ENCODE data around the gene TRIM14.
"Not testable (repeated sequence)": the region's sequence is repeated elsewhere in the genome, so short reads cannot be mapped to it uniquely, and the experiment has no call there.

The TRIM14 gene

DNA sequence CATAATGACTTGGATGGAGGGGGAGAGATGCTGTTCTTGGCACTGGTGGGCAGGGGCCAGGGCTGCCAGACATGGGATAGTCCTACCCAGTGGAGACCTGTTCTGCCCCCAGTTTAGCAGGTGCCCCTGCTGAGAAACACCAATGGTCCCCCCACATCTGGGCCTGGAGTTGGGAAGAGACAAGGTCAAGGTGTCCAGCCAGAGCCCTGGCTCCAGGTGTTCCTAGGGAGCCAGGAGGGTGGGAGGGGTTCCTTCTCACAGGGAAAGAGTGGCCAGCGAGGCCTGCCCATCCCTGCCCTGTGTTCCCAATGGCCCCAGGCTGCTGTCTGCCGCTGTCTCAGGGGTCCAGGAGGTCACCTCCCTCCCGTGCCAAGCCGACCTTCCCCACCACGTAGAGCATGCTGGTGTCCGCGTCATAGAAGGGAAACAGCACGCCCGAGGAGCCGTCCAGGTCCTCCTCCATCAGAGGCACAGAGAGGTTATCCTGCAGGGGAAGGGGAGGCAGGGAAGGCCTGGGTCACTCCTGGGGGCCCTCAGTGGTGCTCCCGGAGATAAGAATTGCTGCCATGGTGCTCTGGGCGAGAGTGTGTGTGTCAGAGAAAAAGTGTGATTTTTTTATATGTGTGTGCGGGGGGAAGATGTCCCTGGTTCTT, 11.7 kb upstream of the TRIM14 start:
- Histone ChIP-seq H3K36me3 (peaks cover 31% of the 10 kb centered on the region), H3K4me1 (no peaks in the 10 kb centered on the region), H3K27me3 (no peaks in the 10 kb centered on the region), H3K9me3 (no peaks in the 10 kb centered on the region), H3K4me3 (ENCODE audit: low read depth, low read length) (no peak overlapping the region)
- no peak for DNase-seq
- TF ChIP-seq, protein P1, sequence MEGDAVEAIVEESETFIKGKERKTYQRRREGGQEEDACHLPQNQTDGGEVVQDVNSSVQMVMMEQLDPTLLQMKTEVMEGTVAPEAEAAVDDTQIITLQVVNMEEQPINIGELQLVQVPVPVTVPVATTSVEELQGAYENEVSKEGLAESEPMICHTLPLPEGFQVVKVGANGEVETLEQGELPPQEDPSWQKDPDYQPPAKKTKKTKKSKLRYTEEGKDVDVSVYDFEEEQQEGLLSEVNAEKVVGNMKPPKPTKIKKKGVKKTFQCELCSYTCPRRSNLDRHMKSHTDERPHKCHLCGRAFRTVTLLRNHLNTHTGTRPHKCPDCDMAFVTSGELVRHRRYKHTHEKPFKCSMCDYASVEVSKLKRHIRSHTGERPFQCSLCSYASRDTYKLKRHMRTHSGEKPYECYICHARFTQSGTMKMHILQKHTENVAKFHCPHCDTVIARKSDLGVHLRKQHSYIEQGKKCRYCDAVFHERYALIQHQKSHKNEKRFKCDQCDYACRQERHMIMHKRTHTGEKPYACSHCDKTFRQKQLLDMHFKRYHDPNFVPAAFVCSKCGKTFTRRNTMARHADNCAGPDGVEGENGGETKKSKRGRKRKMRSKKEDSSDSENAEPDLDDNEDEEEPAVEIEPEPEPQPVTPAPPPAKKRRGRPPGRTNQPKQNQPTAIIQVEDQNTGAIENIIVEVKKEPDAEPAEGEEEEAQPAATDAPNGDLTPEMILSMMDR (IDR thresholded peaks at IDR 0.05; ENCODE audit: low read depth, low read length) = no peak

DNA sequence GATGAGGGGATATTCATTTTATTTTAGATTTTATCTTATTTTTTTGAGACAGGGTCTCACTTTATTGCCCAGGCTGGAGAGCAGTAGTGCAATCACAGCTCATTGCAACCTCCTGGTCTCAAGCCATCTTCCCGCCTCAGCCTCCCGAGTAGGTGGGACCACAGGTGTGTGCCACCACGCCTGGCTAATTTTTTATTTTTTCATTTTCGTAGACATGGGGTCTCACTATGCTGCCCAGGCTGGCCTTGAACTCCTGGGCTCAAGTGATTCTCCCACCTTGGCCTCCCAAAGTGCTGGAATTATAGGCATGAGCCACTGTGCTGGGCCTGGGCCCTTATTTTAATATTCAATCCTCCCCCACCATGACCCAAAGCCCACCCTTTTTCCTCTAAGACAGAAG, 11.0 kb upstream of the TRIM14 start:
- not testable (repeated sequence) for H3K4me3 ChIP-seq (ENCODE audit: low read depth, low read length); DNase-seq; H3K9me3 ChIP-seq; H3K27me3 ChIP-seq; H3K4me1 ChIP-seq
- H3K36me3 ChIP-seq = peaks cover 31% of the 10 kb centered on the region

DNA sequence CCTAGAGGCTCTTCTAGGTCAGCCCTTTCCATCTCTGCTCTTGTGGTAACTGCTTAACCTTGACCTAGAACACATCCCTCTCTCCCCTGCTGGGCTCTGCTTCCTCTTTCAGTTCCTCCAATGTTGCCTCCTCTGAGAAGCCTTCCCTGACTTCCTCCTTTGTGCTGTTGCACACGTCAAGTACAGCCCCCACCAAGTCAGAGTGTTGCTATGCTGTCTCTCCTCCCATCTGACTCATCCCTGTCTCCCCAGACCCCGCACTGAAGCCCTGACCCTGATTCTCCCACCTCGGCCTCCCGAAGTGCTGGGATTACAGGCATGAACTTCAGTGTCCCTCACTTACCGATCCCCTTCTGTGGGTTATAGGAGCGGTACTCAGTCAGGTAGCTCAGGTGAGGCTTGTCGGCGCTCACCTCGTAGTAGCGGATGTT, 10.4 kb upstream of the TRIM14 start:
- no peak overlapping the region for H3K4me3 ChIP-seq (ENCODE audit: low read depth, low read length)
- no peaks in the 10 kb centered on the region for H3K4me1 ChIP-seq
- DNase-seq = no peak
- no peaks in the 10 kb centered on the region for H3K27me3 ChIP-seq
- H3K9me3 ChIP-seq = no peaks in the 10 kb centered on the region
- H3K36me3 ChIP-seq = peaks cover 29% of the 10 kb centered on the region
- TF ChIP-seq, protein P1 (IDR thresholded peaks at IDR 0.05; ENCODE audit: low read depth, low read length) = no peak

DNA sequence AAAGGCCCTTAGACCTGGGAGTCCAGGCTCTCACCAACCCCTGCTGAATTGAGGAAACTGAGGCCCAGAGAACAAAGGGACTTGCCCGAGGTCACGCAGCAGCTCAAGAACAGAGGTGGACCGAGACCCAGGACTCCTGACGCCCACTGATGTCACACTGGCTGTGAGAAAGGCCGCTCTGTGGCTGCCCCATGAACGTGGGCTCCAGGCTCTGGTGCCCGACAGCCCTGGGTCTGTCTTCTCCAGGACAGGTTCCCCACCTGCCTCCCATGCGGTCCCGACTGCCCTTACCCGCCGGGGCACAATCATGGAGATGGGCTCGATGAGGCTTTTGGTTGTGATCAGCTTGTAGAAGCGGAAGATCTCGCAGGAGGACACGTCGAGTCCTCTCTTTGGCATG, 9.3 kb upstream of the TRIM14 start:
- H3K9me3 ChIP-seq = no peaks in the 10 kb centered on the region
- TF ChIP-seq, protein P1 (IDR thresholded peaks at IDR 0.05; ENCODE audit: low read depth, low read length) = no peak
- H3K27me3 ChIP-seq = no peaks in the 10 kb centered on the region
- no peak overlapping the region for H3K4me3 ChIP-seq (ENCODE audit: low read depth, low read length)
- H3K36me3 ChIP-seq = peaks cover 25% of the 10 kb centered on the region
- no peak for DNase-seq
- H3K4me1 ChIP-seq = no peaks in the 10 kb centered on the region

DNA sequence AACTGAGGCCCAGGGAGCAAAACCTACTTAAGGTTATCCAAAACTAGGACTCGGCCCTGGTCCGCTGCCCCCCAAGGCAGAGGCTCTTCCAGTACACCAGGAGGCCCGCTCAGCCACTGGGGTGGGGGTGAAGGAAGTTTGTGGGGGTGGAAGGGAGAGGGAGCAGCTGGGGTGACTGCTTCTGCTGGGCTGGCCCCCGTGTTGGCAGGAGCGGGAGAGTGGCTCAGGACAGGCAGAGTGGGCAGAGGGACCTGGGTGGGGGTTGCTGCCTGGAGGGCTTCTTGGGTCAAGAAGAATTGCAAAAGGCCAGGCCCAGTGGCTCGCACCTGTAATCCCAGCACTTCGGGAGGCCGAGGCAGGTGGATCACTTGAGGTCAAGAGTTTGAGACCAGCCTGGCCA, 8.2 kb upstream of the TRIM14 start:
- H3K4me3 ChIP-seq (ENCODE audit: low read depth, low read length) = no peak overlapping the region
- TF ChIP-seq, protein P1 (IDR thresholded peaks at IDR 0.05; ENCODE audit: low read depth, low read length) = no peak
- no peaks in the 10 kb centered on the region for H3K4me1 ChIP-seq
- DNase-seq = no peak
- H3K27me3 ChIP-seq = no peaks in the 10 kb centered on the region
- H3K9me3 ChIP-seq = no peaks in the 10 kb centered on the region
- peaks cover 18% of the 10 kb centered on the region for H3K36me3 ChIP-seq

DNA sequence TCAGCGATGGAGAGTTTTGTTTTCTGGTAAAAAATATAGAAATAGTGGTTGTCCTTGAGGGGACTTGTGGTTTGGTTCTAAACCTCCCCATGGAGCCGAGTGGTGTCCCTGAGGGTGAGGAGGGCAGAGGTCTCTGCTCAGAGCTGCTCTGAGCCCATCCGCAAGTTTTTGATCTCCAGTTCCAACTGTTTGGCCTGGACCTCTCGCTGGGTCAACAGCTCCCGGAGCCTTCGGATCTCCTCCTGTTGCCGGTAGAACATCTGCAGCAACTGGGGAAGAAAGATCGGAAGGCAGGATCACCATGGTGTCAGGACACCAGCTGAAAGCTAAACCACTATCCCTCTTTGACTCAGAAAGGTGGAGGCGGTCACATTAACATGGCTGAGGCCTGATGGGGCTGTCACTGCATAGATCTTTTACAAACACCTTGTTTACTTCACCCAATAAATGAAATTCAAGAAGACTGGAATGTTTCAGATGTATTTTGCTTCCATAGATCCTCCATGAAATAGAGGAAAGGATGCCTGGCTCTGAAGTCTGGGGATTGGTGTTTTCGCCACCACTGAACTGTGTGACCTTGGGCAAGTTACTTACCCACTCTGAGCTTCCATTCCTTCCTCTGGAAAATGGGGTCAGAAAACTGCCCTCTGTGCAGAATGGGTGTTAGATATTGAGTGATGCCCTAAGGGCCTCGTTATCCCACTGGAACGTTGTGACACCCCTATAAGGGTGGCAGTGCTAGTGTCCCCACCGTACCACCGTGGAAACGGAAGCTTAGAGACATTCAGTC, 5.8 kb upstream of the TRIM14 start:
- peaks cover 11% of the 10 kb centered on the region for H3K4me1 ChIP-seq
- no peak overlapping the region for H3K4me3 ChIP-seq (ENCODE audit: low read depth, low read length)
- TF ChIP-seq, protein P1 (IDR thresholded peaks at IDR 0.05; ENCODE audit: low read depth, low read length) = no peak
- no peaks in the 10 kb centered on the region for H3K27me3 ChIP-seq
- no peak for DNase-seq
- peaks cover 16% of the 10 kb centered on the region for H3K36me3 ChIP-seq
- H3K9me3 ChIP-seq = no peaks in the 10 kb centered on the region

DNA sequence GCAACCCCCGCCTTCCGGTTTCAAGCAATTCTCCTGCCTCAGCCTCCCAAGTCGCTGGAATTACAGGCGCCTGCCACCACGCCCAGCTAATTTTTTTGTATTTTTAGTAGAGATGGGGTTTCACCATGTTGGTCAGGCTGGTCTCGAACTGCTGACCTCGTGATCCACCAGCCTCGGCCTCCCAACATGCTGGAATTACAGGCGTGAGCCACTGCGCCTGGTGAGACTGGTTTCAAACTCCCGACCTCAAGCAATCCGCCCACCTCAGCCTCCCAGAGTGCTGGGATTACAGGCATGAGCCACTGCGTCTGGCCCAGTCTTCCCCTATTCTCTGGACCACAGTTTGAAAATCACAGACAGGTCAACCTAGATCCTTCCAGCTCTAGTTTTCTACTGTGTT, 5.1 kb upstream of the TRIM14 start:
- not testable (repeated sequence) for H3K9me3 ChIP-seq; DNase-seq; H3K27me3 ChIP-seq; H3K4me3 ChIP-seq (ENCODE audit: low read depth, low read length)
- Histone ChIP-seq H3K4me1 (peaks cover 11% of the 10 kb centered on the region), H3K36me3 (peaks cover 16% of the 10 kb centered on the region)
